ENCODE measurements around the gene CHADL. TPM values are rescaled to one million over a fixed set of nuclear protein-coding genes. Genes with fewer than 3 reads are reported as not detected.

Gene CHADL
- polyA plus RNA-seq, 1 of the 3 experiments (the other 2 are of a cell fraction): 0.03 TPM

GRCh38 chr22:41257696-41258095 lies 17.0 kb upstream of the CHADL start:
- no peaks in the 10 kb centered on the region for H3F3A ChIP-seq (replicated peaks; ENCODE audit: insufficient read depth)
- no peak overlapping the region for H3K4me2 ChIP-seq
- no peaks in the 10 kb centered on the region for H3K4me1 ChIP-seq (ENCODE audit: control insufficient read depth in 1 of 2, insufficient read depth in 2 of 2, low read depth in 1 of 2, low read length in 1 of 2)
- no peaks in the 10 kb centered on the region for H3K9me2 ChIP-seq
- ChIA-PET CTCF (no interaction called here), POLR2A (interaction anchor here (0.7 kb wide), 1 partner anchor 14 kb away, joined by 3 read pairs; no protein-coding TSS in a partner anchor)
- peaks cover 3 to 36% of the 10 kb centered on the region in 2 experiments for H3K36me3 ChIP-seq (replicated peaks in 1 of 2; ENCODE audit: control insufficient read depth in 1 of 2, insufficient read depth in 2 of 2, low read length in 1 of 2)
- no peak for TF ChIP-seq SMC3 (IDR thresholded peaks at IDR 0.05; ENCODE audit: low read depth, low read length)
- no peak for TF ChIP-seq MEF2A (IDR thresholded peaks at IDR 0.05; ENCODE audit: borderline replicate concordance, low read depth)
- no peak for TF ChIP-seq NFIC (IDR thresholded peaks at IDR 0.05; ENCODE audit: borderline replicate concordance)
- no peak for TF ChIP-seq TEAD4 (IDR thresholded peaks at IDR 0.05; ENCODE audit: borderline replicate concordance, insufficient read depth)
- no peak for TF ChIP-seq USF2 (IDR thresholded peaks at IDR 0.05; ENCODE audit: borderline replicate concordance, low read depth, low read length)
- TF ChIP-seq IRF3 (IDR thresholded peaks at IDR 0.05; ENCODE audit: low read depth, low read length): no peak
- no peak for TF ChIP-seq RFX5 (IDR thresholded peaks at IDR 0.05; ENCODE audit: low read length)
- TF ChIP-seq EP300 (IDR thresholded peaks at IDR 0.05; ENCODE audit: borderline replicate concordance in 1 of 2, low read depth in 1 of 2, low read length in 1 of 2): no peak
- no peak for TF ChIP-seq POLR2AphosphoS5 (IDR thresholded peaks at IDR 0.05; ENCODE audit: low read depth, low read length)
- TF ChIP-seq GATA2 (CRISPR knock-in tag; IDR thresholded peaks at IDR 0.05): no peak
- TF ChIP-seq EZH2phosphoT487 (IDR thresholded peaks at IDR 0.05; ENCODE audit: borderline replicate concordance, low read depth): no peak
- TF ChIP-seq, protein P1, sequence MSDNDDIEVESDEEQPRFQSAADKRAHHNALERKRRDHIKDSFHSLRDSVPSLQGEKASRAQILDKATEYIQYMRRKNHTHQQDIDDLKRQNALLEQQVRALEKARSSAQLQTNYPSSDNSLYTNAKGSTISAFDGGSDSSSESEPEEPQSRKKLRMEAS (IDR thresholded peaks at IDR 0.05; ENCODE audit: low read depth): no peak
- TF ChIP-seq, protein P2, sequence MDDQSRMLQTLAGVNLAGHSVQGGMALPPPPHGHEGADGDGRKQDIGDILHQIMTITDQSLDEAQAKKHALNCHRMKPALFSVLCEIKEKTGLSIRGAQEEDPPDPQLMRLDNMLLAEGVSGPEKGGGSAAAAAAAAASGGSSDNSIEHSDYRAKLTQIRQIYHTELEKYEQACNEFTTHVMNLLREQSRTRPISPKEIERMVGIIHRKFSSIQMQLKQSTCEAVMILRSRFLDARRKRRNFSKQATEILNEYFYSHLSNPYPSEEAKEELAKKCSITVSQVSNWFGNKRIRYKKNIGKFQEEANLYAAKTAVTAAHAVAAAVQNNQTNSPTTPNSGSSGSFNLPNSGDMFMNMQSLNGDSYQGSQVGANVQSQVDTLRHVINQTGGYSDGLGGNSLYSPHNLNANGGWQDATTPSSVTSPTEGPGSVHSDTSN (IDR thresholded peaks at IDR 0.05): no peak
- TF ChIP-seq TAF1 (IDR thresholded peaks at IDR 0.05; ENCODE audit: borderline replicate concordance, low read depth, low read length): no peak
- TF ChIP-seq MXI1 (IDR thresholded peaks at IDR 0.05; ENCODE audit: low read depth, low read length): no peak
- no peak for TF ChIP-seq TCF12 (IDR thresholded peaks at IDR 0.05)
- TF ChIP-seq, protein P3, sequence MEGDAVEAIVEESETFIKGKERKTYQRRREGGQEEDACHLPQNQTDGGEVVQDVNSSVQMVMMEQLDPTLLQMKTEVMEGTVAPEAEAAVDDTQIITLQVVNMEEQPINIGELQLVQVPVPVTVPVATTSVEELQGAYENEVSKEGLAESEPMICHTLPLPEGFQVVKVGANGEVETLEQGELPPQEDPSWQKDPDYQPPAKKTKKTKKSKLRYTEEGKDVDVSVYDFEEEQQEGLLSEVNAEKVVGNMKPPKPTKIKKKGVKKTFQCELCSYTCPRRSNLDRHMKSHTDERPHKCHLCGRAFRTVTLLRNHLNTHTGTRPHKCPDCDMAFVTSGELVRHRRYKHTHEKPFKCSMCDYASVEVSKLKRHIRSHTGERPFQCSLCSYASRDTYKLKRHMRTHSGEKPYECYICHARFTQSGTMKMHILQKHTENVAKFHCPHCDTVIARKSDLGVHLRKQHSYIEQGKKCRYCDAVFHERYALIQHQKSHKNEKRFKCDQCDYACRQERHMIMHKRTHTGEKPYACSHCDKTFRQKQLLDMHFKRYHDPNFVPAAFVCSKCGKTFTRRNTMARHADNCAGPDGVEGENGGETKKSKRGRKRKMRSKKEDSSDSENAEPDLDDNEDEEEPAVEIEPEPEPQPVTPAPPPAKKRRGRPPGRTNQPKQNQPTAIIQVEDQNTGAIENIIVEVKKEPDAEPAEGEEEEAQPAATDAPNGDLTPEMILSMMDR (IDR thresholded peaks at IDR 0.05): no peak
- no peak for TF ChIP-seq RCOR1 (IDR thresholded peaks at IDR 0.05; ENCODE audit: low read length)
- no peak for TF ChIP-seq RXRA (IDR thresholded peaks at IDR 0.05; ENCODE audit: borderline replicate concordance, low read depth)
- WGBS (ENCODE audit: low lambda C conversion rate): 98% methylated on average over 7 of the region's 11 CpGs
- DNase-seq: no peak
- H4K20me1 ChIP-seq (ENCODE audit: insufficient read depth): no peaks in the 10 kb centered on the region
- no peaks in the 10 kb centered on the region for H3K79me2 ChIP-seq (ENCODE audit: insufficient read depth)
- H3K9ac ChIP-seq: no peak overlapping the region
- H3K27me3 ChIP-seq (ENCODE audit: insufficient read depth): no peaks in the 10 kb centered on the region
- H2AFZ ChIP-seq (ENCODE audit: low read depth): no peak overlapping the region
- no peak overlapping the region for H3K4me3 ChIP-seq (ENCODE audit: low read depth in 2 of 2, low read length in 1 of 2)
- no peak overlapping the region for H3K27ac ChIP-seq (ENCODE audit: low read depth in 2 of 2, low read length in 1 of 2)
- no peaks in the 10 kb centered on the region for H3K9me3 ChIP-seq

Data from SK-N-SH (cell line).